Suppressor macrophage treated with lipopolysaccharide for 1 hour (primary cell): ENCODE results near the gene DLK2.
"Not testable (repeated sequence)": the region's sequence is repeated elsewhere in the genome, so short reads cannot be mapped to it uniquely, and the experiment has no call there.

Source experiments
- DNase-seq, 3 donors: peaks; one replicate each; pipeline ENCODE4 v3.0.0-alpha.2; 2020 to 2022

The DLK2 gene

GRCh38 chr6:43481075-43481474, 25.7 kb upstream of the DLK2 start:
- peak in 1 of 3 donors; percentile 34 for DNase-seq

DNA sequence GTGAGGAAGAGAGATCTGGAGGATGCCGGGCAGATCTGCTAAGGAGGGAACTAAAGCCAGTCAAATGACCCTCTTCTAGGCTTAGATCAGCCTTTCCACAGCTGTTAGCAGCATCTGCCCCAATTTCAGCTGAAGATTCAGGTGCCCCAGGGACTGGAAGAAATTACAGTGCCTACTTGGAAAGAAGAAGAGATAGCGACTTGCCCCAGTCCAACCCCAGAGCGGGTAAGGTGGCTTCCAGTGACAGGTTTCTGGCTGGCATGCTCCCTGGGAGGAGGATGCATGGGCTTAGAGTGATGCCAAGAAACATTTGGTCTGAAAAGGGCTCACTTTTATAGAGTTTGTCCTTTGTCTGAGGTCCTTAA, 22.6 kb upstream of the DLK2 start:
- DNase-seq = no peak

DNA sequence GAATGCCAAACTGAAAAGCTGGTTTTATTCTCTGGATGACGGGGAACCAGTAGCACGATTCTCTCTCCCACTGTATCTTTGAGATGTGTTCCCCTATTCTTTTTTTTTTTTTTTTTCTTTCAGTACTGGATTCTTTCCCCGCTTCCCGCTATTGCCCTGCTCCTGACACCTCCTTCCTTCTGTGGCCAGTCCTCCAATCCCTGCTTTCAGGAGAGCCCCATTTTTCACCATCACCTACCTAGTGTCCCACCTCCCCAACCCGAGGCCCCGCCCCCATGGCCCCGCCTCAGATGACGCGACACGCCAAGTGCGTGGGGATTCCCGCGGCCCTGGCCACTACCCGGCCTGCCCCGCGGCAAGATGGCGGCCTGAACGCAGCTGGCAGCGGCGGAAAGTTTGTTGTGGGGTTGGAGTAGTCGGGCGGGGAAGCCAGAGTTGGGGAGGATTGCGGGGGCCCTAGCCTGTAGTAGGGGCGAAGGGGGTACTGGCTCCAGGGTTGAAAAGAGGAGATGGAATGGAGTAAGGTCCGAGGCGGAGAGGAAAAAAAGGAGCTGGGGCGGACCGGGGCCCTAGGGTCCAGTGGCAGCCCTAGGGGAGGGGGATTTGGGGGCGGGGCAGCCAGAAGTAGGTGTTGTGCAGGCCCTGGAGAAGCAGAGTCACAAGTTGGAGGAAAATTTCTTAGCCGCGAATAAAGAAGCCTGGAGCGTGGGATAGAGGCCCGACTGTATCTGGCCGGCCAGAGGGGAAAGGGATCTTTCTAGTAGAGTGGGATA, 22.1 kb upstream of the DLK2 start, which contains the start of gene TJAP1:
Gene TJAP1, plus strand, starts transcription at position 336 of the 773 bp plus-strand sequence. CDS start 21,432 bp downstream, outside the sequence.
- DNase-seq = peak; percentile 90 to 96 (median 94)

DNA sequence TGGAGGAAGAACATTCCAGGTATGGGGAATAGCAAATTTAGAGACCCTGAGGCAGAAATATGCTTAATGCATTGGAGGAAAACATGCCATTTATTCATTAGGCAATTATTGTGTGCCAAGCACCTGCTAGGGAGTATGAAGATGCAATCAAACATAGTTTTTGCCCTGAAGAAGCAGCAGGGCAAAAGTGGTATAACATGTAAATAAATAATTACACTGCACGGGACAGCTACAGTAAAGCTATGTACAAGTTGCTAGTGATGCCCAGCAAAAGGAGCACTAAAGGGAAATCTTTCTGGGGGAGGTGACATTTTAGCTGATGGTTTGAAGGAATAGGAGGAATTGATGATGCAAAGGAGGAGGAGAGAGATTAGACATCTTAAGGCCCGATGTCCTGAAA, 21.4 kb upstream of the DLK2 start:
- DNase-seq = no peak

- DNase-seq = no peak
Measured at GRCh38 chr6:43475516-43475915, 20.2 kb upstream of the DLK2 start.

DNA sequence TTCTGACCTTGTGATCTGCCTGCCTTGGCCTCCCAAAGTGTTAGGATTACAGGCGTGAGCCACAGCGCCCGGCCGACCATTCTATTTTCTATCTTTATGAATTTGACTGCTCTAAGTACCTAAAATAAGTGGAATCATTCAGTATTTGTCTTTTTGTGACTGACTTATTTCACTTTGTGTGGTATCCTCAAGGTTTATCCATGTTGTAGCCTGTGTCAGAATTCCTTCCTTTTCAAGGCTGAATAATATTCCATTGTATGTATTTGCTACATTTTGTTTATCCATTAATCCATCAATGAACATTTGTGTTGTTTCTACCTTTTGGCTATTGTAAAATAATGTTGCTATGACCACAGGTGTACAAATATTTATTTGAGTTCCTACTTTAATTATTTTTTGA, 17.2 kb upstream of the DLK2 start:
- DNase-seq = no peak

DNA sequence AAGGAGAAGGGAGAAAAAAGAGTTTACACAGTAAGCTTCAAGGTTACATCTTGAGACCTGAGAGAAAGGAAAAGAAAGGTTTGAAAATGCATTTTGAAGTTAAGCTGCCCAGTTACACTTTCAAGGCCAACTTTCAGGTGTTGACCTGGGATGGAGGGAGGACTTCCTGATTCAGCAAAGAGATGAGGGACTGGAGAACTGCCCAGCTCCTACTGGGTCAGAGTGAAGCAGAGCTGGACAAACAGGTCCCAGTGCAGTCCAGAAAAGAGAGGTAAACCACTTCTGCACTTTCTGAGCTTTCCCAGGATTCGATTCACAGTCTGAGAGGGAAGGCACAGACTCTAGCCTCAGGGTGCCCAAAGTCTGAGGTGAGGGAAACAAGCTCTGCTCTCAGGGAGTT, 16.1 kb upstream of the DLK2 start:
- DNase-seq = no peak

DNA sequence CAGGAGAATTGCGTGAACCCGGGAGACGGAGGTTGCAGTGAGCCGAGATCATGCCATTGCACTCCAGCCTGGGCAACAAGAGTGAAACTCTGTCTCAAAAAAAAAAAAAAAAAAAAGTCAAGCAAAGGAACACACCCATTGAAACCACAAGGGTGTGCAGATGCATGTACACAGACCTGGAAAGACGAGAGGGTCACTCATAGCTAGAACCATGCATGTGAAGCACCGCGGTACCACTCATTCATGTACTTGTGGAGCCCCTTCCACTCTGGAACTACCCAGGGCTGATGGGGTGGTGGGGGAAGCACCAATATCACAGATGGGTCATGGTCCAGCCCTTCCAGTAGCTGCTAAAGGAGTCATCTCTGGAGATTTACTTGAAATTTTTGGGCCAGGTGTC, 14.6 kb upstream of the DLK2 start:
- no peak for DNase-seq

- no peak for DNase-seq
Measured at GRCh38 chr6:43468748-43469681, 13.7 kb upstream of the DLK2 start.

GRCh38 chr6:43468240-43468639, 12.9 kb upstream of the DLK2 start:
- no peak for DNase-seq

- no peak for DNase-seq
Measured at GRCh38 chr6:43467752-43468151, 12.4 kb upstream of the DLK2 start.

- peak; percentile 14 to 43 (median 32) for DNase-seq
Measured at GRCh38 chr6:43467265-43467664, 11.9 kb upstream of the DLK2 start.

- peak; percentile 79 to 89 (median 82) for DNase-seq
Measured at GRCh38 chr6:43465948-43466347, 10.6 kb upstream of the DLK2 start.

DNA sequence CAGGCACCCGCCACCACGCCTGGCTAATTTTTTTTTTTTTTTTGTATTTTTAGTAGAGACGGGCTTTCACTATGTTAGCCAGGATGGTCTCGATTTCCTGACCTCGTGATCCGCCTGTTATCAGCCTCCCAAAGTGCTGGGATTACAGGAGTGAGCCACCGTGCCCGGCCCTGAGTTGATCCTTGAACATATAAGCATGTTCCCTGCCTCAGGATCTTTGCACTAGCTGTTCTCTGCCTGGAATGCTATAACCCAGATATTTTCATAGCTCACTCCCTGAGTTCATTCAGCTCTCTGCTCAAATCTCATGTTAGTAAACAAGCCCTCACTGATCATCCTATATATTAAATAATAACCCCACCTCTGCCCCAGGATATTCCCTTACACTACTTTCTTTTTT, 9.0 kb upstream of the DLK2 start:
- DNase-seq = no peak

GRCh38 chr6:43461936-43462335, 6.6 kb upstream of the DLK2 start:
- DNase-seq = no peak

- no peak for DNase-seq
Measured at GRCh38 chr6:43460032-43460431, 4.7 kb upstream of the DLK2 start.

- DNase-seq = no peak
Measured at GRCh38 chr6:43459535-43459934, 4.2 kb upstream of the DLK2 start.

GRCh38 chr6:43458154-43458553, 2.8 kb upstream of the DLK2 start:
- not testable (repeated sequence) for DNase-seq

DNA sequence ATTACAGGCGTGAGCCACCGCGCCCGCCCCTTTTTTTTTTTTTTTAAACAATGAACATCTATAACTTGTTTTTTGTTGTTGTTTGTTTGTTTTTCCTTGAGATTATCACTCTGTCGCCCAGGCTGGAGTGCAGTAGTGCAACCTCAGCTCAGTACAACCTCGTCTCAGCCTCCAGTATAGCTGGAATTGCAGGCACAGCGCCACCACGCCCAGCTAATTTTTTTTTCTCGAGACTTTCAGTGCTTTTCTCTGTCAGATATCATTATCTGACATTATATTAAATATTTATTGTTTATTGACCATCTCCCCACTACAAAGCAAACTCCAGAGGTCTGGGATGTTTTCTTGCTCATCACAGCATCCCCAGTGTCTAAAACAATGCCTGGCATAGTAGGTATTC, 2.3 kb upstream of the DLK2 start:
- DNase-seq = no peak

DNA sequence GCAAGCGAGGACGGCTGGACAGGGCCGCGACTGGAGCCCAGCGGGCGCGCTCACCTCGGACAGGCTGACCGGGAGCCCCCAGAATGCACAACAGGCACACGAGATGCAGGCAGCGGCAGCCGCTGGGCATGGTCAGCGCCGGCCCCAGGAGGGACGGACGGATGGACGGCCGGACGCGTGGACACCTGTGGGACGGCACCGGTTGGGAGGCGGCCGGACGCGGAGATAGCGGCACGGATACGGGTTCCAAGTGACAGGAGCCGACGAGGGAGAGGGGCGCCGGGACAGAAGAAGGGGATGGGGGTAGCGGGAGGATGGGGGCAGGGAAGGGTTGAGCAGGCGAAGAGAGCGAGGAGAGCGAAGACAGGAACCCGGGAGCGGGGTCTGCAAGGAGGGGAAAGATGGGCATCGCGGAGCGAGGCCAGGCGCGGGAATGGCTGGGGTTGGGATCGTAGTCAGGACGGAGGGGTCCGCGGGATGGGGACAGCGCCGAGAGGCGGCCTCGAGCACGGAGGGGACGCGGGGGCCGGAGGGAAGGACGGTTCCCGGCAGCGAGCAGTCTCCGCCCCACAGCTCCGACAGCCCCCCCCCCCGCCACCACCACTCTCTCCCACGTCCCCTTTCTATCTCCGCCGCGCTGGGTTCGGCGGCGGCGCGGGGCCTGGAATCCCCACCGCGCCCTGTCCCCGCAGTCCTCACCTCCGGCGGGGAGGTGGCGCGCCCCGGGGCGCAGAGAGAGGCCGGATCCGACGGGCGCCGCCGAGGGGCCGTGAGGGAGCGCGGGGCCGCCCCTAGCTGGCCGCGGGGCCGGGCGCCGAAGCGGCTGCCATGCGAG, 435 bp downstream of the DLK2 start:
- peak; percentile 86 to 93 (median 88) for DNase-seq

GRCh38 chr6:43454290-43454695, 1.1 kb downstream of the DLK2 start:
- no peak for DNase-seq

- no peak for DNase-seq
Measured at GRCh38 chr6:43453831-43454230, 1.5 kb downstream of the DLK2 start.

GRCh38 chr6:43452896-43453295, 2.5 kb downstream of the DLK2 start:
- DNase-seq = no peak
